NCI-H2196 (cell line): ENCODE data around the gene ZNF24.

Source experiments
- DNase-seq: peaks from one replicate; lab custom pipeline; 2025; ENCODE audit not compliant: unreplicated experiment; lab: John Stamatoyannopoulos, UW

ZNF24 gene

GRCh38 chr18:35343936-35344735, at the start of gene ZNF24:
Gene ZNF24, minus strand, starts transcription at chr18:35344420. Its CDS starts 3,770 bp downstream, at chr18:35340650.
- peak; percentile 97 for DNase-seq

DNA sequence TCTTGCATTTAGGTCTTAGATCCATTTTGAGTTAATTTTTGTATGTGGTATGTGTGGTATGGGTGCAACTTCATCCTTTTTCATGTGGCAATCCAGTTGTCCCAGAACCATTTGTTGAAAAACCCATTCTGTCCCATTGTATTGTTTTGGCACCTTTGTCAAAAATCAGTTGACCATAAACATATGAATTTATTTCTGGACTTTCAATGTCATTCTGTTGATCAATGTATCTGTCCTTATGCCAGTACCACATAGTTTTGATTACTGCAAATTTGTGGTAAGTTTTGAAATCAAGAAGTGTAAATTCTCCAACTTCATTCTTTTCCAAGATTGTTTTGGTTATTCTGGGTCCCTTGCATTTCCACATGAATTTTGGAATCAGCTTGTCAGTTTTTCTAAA, 49.5 kb upstream of the ZNF24 start:
- DNase-seq: no peak

GRCh38 chr18:35392375-35392774, 48.2 kb upstream of the ZNF24 start:
- no peak for DNase-seq

DNA sequence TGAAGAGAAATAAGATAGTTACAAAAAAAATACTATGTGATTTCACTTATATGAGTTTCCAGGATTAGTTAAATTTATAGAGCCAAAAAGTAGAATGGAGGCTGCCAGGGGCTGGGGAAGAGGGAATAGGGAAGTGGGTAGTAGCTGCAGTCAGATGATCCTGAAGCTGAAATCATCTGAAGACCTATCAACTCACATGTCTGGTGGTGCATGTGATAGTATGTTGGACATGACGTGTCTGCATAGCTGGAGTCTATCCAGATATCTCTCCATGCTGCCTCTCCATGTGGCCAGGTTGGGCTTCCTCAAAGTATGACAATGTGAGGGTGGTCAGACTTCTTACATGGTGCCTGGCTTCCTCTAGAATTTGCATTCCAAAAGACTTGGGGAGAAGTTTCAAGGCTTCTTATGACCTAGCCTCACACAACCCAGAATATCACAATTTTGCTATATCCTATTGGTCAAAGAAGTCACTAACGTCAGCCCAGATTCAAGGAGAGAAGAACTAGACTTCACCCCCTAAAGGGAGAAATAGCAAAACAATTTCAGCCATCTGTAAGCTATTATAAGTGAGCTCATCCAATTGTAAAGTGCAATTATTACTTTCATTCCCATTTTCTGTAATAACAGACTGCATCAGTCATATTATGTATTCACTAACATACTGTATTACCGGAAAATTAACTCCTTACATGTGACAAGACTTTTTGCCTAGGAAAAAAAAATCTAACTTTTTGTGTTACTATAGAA, 46.9 kb upstream of the ZNF24 start:
- no peak for DNase-seq

GRCh38 chr18:35389095-35389618, 44.9 kb upstream of the ZNF24 start:
- DNase-seq: no peak

- DNase-seq: no peak
Measured at GRCh38 chr18:35387152-35387571, 42.9 kb upstream of the ZNF24 start.

- DNase-seq: peak; percentile 78
Measured at GRCh38 chr18:35386600-35387100, 42.4 kb upstream of the ZNF24 start.

- no peak for DNase-seq
Measured at GRCh38 chr18:35383136-35383535, 38.9 kb upstream of the ZNF24 start.

GRCh38 chr18:35379421-35379820, 35.2 kb upstream of the ZNF24 start:
- DNase-seq: no peak

GRCh38 chr18:35378574-35378896, 34.3 kb upstream of the ZNF24 start:
- no peak for DNase-seq

GRCh38 chr18:35377875-35378573, 33.8 kb upstream of the ZNF24 start:
- no peak for DNase-seq

DNA sequence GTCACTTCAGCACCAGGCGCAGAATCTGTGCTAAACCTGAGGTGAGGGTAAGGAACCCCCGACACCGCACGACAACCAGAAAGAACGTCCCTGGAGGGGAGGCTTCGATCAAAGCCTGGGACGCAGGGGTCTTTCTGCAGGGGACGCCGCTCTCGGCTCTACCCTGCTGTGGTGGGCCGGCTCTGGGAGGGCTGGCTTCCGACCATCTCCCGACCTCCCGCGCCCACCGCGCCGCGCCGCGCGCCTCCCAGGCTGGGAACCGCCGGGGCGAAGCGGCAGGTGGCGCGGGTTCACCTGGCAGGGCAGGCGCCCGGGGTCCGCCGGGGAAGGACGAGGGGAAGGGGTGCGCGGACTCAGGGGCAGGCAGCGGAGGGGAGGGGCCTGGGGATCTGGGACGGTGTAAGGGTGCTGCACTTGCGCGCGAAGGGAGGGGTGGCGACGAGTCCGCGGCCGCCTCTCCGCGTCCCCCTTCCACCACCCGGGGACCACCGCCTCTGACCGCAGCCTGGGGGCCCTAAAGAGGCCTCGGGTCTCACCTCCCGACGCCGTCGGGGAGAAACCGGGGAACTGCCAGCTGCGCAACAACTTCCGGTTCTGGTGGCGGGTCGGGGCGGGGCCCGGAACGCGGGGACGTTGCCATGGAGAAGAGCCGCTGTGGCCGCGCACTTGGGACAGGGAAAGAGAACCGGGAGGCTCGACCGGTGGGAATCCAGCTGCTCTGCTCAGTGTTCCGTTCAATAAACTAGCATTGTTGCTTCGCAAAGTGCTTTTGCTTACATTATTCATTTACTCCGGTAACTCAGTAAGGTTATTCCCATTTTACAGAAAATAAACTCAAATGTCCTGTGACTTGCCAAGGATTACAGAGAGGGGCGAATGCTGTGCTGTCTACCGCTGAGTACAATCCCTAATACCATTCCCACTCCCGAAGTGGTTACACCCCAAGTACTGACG, 32.8 kb upstream of the ZNF24 start, which contains the start of gene ZNF396:
Gene ZNF396 (minus strand): TSS at position 596 of the 954 bp plus-strand sequence. CDS start 3,045 bp downstream, outside the sequence.
- DNase-seq: peak; percentile 80

DNA sequence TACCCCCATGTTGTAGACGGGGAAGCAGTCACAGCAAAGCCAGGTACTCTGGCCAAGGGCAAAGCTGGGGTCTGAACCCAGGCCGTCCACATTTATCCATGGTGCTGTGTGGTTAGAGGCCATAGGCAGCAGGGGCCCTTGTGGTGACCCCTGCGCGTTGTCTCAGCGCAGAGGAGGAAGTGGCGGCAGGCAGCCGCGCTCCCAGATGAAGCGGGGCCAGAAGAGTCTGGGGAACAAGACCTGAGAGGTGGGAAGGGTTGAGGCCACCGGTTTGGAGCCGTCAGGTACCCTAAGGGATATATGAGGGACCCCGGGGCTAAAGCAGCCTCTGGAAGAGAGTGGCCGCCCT, 32.1 kb upstream of the ZNF24 start:
- DNase-seq: peak; percentile 25

DNA sequence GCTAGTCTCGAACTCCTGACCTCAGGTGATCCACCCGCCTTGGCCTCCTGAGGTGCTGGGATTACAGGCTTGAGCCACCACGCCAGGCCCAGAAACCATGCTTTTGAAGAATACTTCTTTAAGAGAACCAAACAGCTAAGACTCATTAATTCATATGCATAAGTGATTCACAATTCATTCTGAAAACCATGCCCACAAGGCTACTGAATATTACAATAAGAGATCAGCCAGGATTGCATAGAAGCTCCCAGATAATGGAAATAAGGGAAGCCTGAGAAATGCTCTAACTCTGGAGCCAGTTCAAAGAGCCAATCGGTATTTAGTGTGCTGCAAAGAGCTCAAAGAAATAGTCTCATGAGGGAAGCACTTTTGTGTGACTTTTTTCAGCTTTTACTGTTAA, 30.5 kb upstream of the ZNF24 start:
- DNase-seq: no peak

DNA sequence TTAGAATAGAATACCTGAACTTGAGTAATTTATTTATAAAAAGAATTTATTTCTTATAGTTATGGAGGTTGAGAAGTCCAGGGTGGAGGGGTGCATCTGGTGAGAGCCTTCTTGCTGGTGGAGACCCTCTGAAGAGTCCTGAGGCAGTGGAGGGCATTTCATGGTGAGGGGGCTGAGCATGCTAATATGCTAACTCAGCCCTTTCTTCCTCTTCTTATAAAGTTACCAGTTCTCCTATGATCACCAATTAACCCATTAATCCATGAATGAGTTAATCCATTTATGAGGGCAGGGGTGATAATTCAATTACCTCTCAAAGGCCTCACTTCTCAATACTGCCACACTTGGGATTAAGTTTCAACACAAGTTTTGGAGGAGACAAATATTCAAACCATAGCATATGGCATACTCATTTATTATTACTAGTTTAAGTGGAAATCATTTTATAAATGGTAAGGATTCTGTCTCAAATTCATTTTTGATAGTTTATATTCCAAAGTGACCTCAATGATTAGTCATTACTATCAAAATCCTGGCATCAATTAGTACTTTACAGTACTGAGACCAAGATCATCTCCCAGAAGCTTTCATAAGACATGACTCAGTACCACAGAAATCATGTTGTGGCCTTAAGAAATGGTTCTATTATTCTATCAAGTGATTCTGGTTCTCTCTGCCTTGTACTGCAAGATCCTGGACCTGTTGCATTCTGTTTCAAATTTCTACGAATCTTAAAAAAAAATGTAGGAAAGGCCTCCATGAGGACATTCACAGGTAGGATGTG, 27.4 kb upstream of the ZNF24 start:
- DNase-seq: no peak

- no peak for DNase-seq
Measured at GRCh38 chr18:35369126-35369525, 24.9 kb upstream of the ZNF24 start.

DNA sequence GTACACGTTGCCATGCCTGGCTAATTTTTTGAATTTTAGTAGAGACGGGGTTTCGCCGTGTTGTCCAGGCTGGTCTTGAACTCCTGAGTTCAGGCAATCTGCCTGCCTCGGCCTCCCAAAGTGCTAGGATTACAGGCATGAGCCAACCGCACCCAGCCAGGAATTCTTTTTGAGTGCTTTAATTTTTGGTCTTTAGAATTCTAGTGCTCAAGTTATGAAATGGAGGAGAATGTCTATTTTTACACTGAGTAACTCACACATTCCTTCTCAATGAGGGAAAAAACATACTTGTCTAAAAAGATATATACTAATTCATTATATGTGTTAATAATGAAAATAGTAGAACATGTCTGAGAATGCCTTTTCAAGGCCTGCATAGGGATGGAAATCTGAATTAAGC, 24.4 kb upstream of the ZNF24 start:
- DNase-seq: no peak

- no peak for DNase-seq
Measured at GRCh38 chr18:35362531-35362930, 18.3 kb upstream of the ZNF24 start.

- DNase-seq: no peak
Measured at GRCh38 chr18:35361570-35362321, 17.5 kb upstream of the ZNF24 start.
